SKM-1 (cell line): ENCODE data around the gene VSTM2L.

Experiments
- DNase-seq: peaks from one replicate; lab custom pipeline; 2025; ENCODE audit not compliant: unreplicated experiment; lab: John Stamatoyannopoulos, UW

Gene VSTM2L

DNA sequence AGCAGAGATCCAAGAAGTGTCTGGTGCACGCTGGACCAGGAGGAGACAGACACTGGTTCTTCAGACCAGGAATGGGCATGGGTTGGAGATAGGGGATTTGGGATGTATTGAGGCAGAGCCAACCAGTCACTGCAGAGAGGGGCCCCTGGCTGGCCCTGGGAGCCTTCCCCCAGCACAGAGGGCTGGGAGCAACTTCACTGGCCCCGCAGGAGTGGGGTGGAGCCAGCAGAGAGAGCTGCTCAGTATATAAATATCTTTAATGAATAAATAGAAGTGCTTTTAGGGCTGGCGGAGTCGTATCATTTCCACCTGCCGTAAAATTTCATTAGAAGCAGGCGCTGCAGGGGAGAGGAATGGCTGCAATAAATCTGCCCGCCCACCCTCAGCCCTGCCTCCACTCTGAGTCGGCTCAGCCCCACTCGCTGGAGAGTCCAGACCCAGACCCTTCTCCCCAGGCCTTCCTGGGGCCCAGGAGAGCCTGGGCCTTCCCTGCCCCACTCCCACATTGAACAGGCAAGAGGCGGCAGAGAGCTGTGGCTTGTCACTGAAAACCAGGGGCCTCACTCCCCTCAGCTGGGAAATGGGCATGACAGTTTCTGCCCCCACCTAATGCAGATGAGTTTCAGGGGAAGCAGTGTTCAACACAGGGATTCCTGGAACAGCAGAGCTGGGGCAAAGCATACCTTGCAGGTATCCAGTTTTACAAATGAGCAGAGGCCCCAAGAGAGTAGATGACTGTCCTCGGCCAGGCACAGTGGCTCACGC is 23.9 kb upstream of the VSTM2L start:
- no peak for DNase-seq

DNA sequence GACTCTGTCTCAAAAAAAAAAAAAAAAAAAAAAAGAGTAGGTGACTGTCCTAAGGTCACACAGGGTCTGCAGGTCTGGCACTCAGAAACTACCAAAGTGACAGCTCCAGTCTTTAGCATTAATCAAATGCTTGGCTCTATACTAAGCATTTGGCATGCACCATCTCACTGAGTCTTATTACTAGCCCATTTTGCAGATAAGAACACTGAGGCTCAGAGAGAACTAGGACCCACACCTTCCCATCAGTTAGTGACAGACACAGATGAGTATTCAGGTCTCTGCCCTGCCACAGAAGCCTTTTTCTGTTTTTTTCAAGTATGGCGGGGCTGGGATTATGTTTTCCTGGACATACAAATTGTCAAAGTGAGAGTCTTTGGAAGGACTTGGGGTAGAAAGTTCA is 23.1 kb upstream of the VSTM2L start:
- DNase-seq: no peak

DNA sequence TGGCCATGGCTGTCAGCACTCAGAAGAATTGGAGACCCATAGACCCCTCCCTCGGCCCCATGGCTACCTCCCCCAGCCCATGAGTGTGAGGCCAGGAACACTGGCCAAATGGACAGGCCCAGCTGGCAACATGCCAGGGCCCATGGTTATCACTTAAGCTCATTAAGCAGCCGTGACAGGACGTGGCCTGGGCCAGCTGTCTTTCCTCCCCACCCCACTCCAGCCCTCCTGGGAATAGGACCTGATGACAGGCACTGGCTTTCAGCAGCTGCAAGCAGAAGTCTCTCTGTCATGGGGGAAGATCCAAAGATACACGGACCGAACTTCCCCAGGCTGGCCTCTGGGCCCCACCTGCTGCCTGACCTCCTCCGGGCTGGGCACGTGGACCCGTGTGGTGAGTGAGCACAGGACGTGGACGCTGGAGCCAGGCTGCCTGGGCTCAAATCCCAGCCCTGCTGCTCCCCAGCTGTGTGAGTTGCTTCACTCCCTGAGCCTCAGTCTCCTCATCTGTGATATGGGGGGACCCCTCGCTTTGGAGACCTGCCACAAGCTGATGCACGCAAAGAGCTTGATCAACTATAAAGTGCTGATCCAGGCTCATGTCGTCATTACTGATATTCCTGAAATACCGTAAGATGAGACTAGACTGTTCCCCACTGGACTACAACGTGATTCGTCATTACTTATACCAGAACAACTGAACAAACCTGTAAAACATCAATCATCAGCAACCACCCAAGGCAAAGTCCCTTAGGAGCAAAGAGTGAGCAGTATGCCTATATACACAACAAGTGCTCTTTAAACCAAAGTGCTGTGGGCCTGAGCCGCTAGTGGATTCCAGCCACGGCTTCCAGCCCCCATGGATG is 22.0 kb upstream of the VSTM2L start:
- DNase-seq: no peak

DNA sequence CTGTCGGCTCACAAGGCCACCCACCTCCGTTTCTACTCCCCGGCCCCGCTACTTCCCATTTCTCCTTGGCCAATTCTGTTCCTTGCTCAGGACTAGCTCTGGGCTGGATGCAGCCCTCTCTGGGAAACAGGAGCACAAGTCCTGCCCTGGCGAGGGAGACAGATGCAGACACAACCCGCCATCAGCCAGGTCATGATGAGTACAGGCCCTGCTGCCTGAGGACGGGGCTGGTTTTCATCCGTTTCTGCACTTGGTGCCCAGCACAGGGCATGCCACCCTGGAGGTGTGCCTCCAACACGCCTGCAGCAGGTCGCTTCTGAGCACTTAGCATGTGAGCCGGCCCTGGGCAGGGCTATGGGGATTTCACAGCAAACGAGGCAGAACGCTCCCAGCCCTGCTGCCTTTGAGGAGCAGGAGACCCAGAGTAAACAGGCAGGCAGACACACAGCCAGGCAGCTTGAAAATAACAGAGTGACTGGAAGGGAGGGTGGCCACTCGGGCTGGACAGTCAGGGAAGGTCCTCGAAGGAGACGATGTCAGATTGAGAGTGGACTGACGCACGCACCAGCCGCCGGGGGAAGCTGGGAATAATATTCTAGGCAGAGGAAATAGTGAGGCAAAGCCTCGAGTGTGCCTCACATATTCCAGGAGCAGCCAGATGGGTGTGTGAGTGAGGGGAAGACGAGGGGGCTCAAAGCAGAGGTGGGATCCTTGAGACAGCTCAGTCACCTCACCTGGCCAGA is 21.2 kb upstream of the VSTM2L start:
- no peak for DNase-seq

DNA sequence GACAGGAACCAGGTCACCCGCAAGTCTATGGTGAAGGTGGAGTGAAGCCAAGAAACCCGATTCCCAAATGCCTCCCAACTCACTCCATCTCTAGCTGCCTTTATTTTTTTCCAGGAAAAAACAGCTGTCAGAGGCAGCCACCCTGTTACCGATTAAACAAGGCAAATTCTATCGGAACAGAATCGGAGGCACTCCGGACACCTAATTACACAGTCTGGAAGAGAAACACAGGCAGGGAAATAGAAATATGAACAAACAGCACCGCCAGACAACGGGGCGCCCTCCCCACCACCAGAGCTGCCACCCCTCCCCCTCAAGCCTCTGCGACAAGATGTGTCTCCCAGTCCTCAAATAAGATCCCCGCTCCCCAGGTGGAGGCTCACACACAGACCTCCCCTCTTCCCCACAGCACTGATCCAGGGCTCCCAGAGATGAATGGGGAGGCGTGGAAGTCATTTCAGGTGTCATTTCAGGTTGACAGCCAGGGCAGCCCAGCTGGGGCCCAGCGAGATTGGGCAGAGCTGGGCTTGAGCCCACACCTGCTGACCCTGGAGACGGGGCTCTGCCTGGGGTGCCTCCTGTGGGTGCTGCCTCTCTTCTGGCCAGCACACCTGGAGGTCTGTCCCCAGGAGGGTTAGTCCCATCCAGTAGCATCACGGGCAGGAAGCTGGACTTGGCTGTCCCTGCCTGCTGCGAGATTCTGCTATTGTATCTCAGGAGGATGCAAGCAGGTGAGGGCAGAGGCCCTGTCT is 19.8 kb upstream of the VSTM2L start:
- DNase-seq: no peak

DNA sequence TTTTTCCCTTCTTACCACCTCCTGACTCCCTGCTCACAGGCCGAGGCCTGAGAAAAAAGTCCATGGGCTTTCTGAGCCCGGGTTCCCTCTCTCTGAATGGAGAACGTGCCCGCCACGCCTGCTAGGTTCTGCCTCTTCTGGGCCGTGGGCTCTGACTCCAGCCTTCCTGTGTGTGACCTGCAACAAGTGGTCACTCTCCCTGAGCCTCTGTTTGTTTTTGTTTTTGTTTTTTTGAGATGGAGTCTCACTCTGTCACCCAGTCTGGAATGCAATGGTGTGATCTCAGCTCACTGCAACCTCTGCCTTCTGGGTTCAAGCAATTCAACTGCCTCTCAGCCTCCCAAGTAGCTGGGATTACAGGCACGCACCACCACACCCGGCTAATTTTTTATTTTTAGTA is 17.9 kb upstream of the VSTM2L start:
- DNase-seq: no peak

DNA sequence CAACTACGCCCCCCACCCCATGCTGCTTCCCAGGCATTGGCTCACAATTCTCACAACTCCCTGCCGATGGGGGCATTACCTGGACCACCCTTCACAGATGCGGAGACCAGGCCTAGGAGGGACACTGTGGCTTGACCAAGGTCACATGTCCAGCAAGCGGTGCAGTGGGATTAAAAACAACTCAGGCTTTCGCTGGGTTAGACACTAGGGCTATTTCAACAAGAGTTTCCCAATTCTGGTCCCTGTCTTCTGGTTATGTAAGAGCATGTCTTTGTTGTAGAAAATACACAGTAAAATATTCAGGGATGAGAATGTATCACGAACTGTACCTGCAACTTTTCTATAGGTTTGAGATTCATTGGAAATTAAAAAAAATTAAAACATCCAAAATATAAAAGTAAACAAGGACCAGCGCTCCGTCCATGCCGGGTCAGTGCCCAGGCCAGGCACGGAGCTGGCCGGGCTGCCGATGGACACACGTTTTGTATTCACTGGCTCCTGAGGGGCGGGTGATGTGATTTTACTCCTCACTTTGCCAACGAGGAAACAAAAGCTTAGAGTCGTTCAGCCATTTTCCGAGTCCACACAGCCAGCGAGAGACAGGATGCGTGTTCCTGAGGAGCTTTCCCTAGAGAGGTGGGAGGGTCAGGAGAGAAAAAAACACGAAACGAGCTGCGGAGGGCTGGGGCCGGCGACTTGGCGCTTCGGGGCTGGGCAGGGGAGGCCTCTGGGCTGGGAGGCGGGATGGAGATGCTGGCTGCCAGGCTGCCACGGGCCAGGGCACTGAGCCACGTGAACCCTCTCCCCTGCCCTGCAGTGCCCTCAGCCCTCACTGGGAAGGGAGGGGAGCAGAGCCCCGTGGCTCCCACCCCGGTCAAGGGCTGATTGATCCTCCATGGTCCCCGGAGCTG is 17.1 kb upstream of the VSTM2L start:
- DNase-seq: no peak

DNA sequence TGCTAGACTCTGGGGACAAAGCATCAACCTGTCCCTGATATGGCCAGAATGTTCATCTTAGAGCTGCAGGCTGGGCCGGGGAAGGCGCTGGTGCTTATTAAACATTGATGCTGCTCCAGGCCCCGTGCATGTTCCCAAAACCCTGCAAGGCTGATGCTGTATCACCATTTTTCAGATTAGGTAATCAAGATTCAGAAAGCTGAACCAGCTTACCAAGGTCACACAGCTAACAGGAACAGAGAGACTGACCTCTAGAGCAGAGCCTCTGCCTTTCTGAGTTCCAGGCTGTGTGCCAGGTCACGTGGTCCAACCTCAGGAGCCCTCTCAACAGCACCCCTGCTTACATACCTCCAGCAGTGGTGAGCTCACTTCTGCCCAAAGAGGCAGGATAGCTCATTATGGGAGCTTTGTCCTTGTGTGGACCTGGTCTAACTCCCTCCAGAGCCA is 16.1 kb upstream of the VSTM2L start:
- no peak for DNase-seq

DNA sequence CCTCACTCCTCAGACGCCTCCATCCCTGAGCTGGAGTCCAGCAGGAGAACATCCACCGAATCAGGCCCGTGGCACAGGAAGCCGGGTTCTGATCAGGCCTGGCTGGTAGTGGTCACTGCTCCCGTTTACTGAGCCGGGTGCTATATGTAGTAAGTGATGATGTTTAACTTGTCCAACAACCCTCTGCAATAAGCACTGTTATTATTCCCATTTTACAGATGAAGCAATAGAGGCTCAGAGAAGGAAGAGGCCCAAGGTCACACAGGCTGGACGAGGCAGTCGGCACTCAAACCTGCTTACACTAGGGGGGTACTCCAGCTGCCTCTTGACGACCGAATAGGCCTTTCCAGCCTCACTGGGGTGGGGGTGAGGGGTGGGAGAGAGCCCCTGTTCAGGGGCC is 14.3 kb upstream of the VSTM2L start:
- DNase-seq: no peak

DNA sequence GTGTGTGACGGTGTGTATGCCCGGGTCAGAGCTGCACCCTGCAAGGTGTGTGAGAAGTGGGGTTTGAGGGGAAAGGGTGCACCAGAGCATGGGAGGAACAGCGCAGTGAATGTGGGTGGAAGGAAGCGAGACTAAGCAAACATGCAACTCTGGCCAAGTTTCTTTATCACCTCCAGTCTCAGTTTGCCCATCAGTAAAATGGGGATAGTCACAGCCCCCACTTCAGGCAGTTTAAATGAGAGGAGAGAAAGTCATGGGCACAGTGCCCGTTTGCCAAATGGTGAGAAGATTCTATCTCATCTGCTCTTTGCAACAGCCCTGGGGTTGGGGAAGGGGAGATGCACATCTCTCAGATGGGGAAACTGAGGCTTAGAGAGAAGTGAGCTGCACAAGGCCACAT is 12.8 kb upstream of the VSTM2L start:
- no peak for DNase-seq

DNA sequence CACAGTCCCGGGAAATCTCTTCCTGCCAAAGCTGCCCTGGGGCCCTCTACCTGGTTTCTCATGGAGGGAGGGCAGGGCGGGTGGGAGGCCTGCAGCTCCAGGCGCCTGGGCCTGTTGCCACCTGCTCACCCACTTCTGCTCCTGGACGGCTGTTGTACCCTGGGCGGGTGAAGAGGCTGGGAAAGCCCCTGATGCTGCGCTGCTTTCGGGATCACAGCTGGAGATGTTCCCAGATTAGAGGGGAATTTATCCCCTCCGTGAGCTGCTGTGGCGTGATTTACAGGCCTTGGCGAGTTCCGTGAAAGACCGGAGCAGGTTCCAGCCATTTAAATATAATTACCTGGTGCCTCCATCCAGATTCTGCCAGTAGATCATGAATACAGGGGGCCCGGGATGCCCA is 12.3 kb upstream of the VSTM2L start:
- no peak for DNase-seq

DNA sequence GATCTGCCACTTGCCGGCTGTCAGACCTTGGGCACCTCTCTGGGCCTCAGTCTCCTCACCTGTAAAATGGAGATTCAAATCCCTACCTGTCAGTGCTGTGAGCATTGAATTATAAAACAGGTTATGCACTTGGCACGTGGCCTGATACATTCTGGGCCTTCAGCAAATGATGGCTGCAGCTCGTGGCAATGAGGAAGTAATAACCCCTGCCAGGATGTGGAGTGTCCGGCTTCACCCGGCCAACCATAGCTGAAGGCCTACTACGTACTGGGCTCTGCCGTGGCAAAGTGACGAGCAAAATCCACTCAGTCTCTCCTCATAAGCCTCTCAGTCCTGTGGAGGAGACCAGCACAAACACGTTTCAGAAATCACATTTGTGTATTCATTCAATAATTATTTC is 10.9 kb upstream of the VSTM2L start:
- no peak for DNase-seq

DNA sequence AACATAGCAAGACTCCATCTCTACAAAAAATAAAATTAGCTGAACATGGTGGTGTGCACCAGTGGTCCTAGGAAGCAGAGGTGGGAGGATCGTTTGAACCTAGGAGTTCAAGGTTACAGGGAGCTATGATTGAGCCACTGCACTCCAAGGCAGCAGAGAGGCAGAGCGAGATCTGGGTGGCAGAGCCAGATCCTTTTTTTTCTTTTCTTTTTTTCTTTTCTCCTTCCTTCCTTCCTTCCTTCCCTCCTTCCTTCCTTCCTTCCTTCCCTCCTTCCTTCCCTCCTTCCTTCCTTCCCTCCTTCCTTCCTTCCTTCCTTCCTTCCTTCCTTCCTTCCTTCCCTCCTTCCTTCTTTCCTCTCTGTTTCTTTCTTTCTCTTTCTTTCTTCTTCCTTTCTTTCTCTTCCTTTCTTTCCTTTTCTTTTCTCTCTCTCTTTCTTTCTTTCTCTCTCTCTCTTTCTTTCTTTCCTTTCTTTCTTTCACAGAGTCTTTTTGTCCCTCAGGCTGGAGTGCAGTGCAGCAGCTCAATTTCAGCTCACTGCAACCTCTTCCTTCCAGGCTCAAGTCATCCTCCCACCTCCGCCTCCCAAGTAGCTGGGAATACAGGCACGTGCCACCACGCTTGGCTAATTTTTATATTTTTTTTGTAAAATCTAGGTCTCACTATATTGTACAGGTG is 9.2 kb upstream of the VSTM2L start:
- no peak for DNase-seq

DNA sequence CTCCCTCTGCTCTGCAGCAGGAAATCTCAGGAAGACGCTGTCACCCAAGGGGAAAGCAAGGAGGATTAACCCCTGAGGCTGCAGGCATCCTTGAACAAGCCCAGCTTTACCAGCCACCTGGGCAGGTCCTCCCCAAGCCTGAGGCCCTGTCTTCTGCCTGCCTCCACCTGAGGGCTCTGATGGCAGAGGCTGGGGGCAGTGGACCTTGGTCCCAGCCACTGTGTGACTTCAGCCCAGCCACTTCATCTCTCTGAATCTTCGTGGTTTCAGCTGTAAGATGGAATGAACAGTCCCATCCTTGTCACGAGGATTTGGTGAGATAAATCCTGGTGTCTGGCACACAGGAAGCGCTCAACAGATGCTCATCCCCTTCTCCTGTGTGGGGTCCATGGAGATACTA is 8.5 kb upstream of the VSTM2L start:
- DNase-seq: no peak

DNA sequence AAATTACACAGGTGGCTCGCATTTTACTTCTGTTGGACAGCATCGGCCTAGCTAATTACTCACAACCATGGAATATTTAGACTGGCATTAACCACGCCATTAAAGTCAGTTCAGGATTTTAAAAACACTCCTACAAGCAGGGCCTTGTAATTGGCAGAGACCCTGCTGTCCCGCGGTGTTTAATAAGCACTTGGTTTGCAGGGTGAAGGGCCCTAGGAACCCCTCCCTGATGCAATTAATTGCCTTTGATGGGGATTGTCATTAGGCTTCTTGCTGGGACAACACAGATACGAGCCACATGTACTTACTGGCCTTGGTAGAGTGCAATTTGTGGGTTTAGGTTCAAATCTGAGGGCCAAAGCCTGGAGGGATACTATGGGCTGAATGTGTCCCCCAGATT is 7.8 kb upstream of the VSTM2L start:
- DNase-seq: no peak

DNA sequence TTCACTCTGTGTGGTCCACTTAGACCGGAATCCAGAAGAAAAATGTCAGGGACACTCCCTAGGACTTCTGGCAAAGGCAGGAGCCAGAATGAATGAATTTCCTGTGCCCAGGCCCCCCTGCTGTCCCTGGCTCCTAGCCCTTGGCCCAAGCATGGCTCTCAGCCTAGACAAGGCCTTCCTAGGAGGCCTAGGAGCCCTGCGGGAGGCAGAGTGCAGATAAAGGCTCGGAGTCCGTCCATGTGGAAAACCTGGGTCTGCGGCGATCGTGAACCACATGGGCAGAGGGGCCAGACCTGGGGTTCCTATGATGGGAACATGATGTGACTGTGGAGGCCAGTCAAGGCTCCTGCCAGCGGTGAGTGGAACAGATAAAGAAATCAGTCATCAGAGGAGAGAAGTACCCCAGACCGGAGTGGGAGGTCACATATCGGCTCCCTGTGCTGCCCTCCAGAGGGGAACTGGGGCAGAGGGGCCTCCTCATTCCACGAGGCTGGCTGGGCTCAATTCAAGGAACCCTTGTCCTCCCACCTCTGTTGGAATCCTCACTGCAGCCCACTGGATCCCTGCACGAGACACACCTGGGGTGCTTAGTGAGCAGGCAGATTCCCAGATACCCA is 5.9 kb upstream of the VSTM2L start:
- DNase-seq: no peak

DNA sequence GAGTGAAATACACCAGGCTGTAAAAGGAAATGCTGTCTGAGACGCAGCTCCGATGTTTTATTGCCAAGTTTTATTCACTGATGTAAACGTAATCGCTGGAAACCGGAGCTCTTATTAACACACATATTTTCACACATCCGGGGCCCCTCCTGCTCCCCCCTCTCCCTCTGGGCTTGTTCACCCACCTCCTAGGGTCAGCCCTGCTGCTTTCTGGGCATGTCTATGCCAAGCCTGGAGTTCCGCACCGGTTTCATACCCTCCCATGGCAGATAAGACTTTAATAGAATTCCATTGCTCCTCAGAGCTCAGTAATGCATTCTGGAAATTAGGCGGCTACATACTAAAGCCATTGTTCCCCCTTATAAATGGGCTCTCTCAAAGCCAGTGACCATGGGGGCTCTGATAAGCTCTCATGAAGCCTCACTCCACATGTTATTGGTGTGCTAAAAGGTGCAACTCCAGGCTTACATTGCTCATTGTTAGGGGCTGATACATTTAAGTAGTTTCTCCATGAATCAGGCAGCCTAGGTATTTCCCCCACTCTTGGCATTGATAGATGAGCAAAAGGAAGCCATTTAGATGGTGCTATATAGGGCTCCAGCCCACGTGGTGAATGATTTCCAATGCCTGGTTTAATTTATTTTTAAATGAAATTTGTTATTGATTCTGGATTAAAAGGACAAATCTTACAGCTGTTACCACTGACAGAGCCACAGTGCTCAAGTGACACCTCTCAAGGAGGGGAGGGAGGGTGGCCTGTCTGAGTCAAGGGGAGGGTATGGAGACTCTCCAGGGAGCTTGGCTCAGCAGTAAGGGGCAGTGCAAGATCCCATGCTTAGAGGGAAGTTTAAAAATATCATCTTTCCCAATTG is 4.5 kb upstream of the VSTM2L start:
- DNase-seq: no peak
